Measurements from ENCODE around the gene FRMPD2. TPM values are rescaled to one million over a fixed set of nuclear protein-coding genes. Genes with fewer than 3 reads are reported as not detected.

The FRMPD2 gene
- total RNA-seq, 4 donors from 2014 or later = not detected

DNA sequence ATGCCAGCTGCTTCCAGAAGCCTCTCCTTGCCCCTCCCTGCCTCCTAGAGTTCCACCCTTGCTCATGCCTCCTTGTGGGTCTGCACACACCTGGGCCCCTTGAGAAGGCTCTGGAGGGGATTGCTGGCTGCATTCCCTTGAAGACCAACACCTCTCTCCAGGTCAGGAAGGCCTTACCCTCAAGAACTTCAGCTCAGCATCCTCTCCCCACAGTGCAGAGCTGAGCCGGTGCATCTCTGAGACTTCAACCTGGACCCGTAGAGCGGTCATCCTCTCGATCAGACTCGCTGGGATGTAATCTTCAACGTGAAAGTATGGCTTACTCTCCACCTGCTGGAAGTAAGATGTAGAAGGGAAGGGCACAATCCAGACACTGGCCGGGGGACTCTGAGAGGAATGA is 62.7 kb downstream of the FRMPD2 start:
- ATAC-seq (no peak), DNase-seq (no peak)
- no peak overlapping the region for H3K27ac ChIP-seq
- no peaks in the 10 kb centered on the region for H3K4me1 ChIP-seq
- TF ChIP-seq, protein P1, sequence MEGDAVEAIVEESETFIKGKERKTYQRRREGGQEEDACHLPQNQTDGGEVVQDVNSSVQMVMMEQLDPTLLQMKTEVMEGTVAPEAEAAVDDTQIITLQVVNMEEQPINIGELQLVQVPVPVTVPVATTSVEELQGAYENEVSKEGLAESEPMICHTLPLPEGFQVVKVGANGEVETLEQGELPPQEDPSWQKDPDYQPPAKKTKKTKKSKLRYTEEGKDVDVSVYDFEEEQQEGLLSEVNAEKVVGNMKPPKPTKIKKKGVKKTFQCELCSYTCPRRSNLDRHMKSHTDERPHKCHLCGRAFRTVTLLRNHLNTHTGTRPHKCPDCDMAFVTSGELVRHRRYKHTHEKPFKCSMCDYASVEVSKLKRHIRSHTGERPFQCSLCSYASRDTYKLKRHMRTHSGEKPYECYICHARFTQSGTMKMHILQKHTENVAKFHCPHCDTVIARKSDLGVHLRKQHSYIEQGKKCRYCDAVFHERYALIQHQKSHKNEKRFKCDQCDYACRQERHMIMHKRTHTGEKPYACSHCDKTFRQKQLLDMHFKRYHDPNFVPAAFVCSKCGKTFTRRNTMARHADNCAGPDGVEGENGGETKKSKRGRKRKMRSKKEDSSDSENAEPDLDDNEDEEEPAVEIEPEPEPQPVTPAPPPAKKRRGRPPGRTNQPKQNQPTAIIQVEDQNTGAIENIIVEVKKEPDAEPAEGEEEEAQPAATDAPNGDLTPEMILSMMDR (IDR thresholded peaks at IDR 0.05 in 4 of 5, conservative IDR thresholded peaks at IDR 0.05 in 1 of 5) = no peak
- no peak for TF ChIP-seq POLR2A (IDR thresholded peaks at IDR 0.05)
- intact Hi-C loops (cut with DNase I; ENCODE audit: low total_unique reads) (no loop called here), in situ Hi-C loops (cut with MboI; ENCODE audit: low sequenced_read_pairs in 4 of 4) (loop anchor here in 1 of 4 donors (25.0 kb wide), 1 partner anchor 1699 kb away; no protein-coding TSS in a partner anchor)
- no peaks in the 10 kb centered on the region for H3K27me3 ChIP-seq
- H3K9me3 ChIP-seq = no peaks in the 10 kb centered on the region
- H3K36me3 ChIP-seq = no peaks in the 10 kb centered on the region
- no peak overlapping the region for H3K4me3 ChIP-seq

DNA sequence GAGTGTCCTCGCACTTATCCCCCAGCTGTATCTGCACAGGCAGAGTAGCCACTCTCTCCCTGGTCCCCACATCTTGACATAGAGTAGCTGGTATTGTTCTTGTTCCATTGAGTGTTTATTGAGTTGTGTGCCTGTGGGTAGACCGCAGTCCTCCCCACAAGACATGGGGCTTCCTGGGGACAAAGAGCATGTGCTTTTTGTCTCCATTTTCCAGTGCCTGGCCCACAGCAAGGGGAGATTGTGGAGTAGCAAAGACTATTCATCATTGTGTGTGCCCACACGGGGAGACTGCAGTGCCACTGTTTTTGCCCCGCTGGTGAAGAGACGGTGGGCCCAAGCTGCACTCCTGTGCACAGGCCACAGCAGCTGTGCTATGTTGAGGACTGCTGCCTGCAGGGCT is 63.5 kb downstream of the FRMPD2 start:
- Histone ChIP-seq H3K4me1 (no peaks in the 10 kb centered on the region), H3K27me3 (no peaks in the 10 kb centered on the region), H3K9me3 (no peaks in the 10 kb centered on the region), H3K36me3 (no peaks in the 10 kb centered on the region), H3K27ac (no peak overlapping the region), H3K4me3 (no peak overlapping the region)
- no peak for ATAC-seq
- no peak for DNase-seq
- intact Hi-C loops (cut with DNase I; ENCODE audit: low total_unique reads) (no loop called here), in situ Hi-C loops (cut with MboI; ENCODE audit: low sequenced_read_pairs in 4 of 4) (loop anchor here in 1 of 4 donors (25.0 kb wide), 1 partner anchor 1699 kb away; no protein-coding TSS in a partner anchor)
- TF ChIP-seq POLR2A (IDR thresholded peaks at IDR 0.05) = no peak
- TF ChIP-seq, protein P1 (IDR thresholded peaks at IDR 0.05 in 4 of 5, conservative IDR thresholded peaks at IDR 0.05 in 1 of 5) = no peak

DNA sequence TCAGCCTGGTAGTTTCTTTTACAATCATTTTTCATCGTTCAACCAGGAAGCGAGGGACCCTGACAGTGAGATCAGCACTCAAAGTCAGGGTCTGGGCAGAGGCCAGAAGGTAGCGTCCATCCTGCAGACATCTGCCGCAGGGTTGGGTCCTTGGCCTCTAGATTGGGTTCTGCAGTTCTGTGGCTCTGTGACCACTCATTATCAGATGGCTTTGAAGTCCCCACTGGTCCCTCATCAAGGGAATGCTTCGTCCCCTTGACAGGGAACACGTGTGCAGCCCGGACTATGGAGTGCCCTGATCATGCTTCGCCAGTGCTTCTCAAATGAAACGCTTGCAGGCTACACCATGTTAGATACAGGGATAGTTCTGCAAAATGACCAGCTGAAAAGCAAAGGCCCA is 64.1 kb downstream of the FRMPD2 start:
- Histone ChIP-seq H3K36me3 (no peaks in the 10 kb centered on the region), H3K4me1 (no peaks in the 10 kb centered on the region), H3K4me3 (no peak overlapping the region), H3K27ac (no peak overlapping the region), H3K9me3 (no peaks in the 10 kb centered on the region), H3K27me3 (no peaks in the 10 kb centered on the region)
- intact Hi-C loops (cut with DNase I; ENCODE audit: low total_unique reads) = no loop called here
- no peak for ATAC-seq
- in situ Hi-C loops (cut with MboI; ENCODE audit: low sequenced_read_pairs in 4 of 4) = loop anchor here in 1 of 4 donors (25.0 kb wide), 1 partner anchor 1698 kb away; no protein-coding TSS in a partner anchor
- no peak for DNase-seq
- TF ChIP-seq, protein P1 (IDR thresholded peaks at IDR 0.05 in 4 of 5, conservative IDR thresholded peaks at IDR 0.05 in 1 of 5) = no peak

DNA sequence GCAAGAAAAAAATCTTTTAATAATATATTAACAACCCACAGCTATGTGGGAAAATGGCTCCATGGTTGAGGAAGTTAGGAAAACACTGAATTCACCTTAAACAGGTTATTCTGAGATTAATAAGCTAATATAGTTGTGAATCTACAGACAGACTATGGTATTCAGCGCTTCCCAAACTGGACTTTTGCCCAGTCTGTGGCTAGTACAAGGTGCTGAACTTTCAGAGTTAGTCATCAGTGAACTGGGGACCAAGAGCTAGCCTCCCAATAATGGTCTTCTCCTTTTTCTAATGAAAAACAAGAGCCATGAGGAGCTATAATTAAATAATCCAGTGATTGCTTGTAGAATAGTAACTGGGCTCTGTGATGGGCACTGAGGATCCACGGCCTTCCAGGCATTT is 65.3 kb downstream of the FRMPD2 start:
- DNase-seq = no peak
- H3K27me3 ChIP-seq = no peaks in the 10 kb centered on the region
- intact Hi-C loops (cut with DNase I; ENCODE audit: low total_unique reads) = no loop called here
- H3K36me3 ChIP-seq = no peaks in the 10 kb centered on the region
- in situ Hi-C loops (cut with MboI; ENCODE audit: low sequenced_read_pairs in 4 of 4) = loop anchor here in 1 of 4 donors (25.0 kb wide), 1 partner anchor 1697 kb away; no protein-coding TSS in a partner anchor
- no peak for ATAC-seq
- no peak overlapping the region for H3K4me3 ChIP-seq
- no peaks in the 10 kb centered on the region for H3K4me1 ChIP-seq
- no peaks in the 10 kb centered on the region for H3K9me3 ChIP-seq
- TF ChIP-seq, protein P1 (IDR thresholded peaks at IDR 0.05 in 4 of 5, conservative IDR thresholded peaks at IDR 0.05 in 1 of 5) = no peak
- no peak for TF ChIP-seq POLR2A (IDR thresholded peaks at IDR 0.05)
- no peak overlapping the region for H3K27ac ChIP-seq

DNA sequence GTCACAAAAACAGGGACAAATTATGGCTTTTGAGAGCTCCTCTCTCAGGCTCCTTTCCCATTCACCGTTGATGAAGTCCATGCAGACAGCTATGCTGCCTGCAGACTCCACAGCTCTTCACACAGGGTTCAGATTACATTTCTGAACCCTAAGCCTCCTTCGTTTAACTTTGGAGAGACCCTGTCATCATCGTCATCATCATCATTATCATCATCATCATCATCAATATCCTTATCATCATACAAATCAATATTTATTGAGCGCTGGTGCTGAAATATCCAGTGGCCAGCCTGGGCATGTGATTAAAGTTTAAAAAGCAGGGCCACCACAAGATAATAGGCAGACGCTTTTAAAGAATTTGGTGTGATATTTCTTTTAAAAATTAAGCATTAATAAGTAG is 66.6 kb downstream of the FRMPD2 start:
- Histone ChIP-seq H3K27ac (no peak overlapping the region), H3K4me3 (no peak overlapping the region), H3K4me1 (no peaks in the 10 kb centered on the region), H3K27me3 (no peaks in the 10 kb centered on the region), H3K9me3 (no peaks in the 10 kb centered on the region), H3K36me3 (no peaks in the 10 kb centered on the region)
- TF ChIP-seq, protein P1 (IDR thresholded peaks at IDR 0.05 in 4 of 5, conservative IDR thresholded peaks at IDR 0.05 in 1 of 5) = no peak
- TF ChIP-seq POLR2A (IDR thresholded peaks at IDR 0.05) = no peak
- ATAC-seq (no peak), DNase-seq (no peak)
- intact Hi-C loops (cut with DNase I; ENCODE audit: low total_unique reads) (no loop called here), in situ Hi-C loops (cut with MboI; ENCODE audit: low sequenced_read_pairs in 4 of 4) (loop anchor here in 1 of 4 donors (25.0 kb wide), 1 partner anchor 1696 kb away; no protein-coding TSS in a partner anchor)
